Glutamatergic neuron (in vitro differentiated cells): ENCODE results near the gene TECR. TPM values are rescaled to one million over a fixed set of nuclear protein-coding genes. Genes with fewer than 3 reads are reported as not detected.

Source experiments
- DNase-seq: peaks from one replicate; pipeline ENCODE4 v3.0.0; 2022
- H3K27ac Mint-ChIP-seq: one replicate; pipeline ENCODE4 v1.8.0; 2020; ENCODE audit warnings: mild to moderate bottlenecking, mixed read lengths, inconsistent platforms; ENCODE audit not compliant: unreplicated experiment
- H3K27me3 Mint-ChIP-seq: one replicate; pipeline ENCODE4 v1.8.0; 2020; ENCODE audit warnings: mild to moderate bottlenecking, moderate library complexity, mixed read lengths, inconsistent platforms; ENCODE audit not compliant: unreplicated experiment
- H3K36me3 Mint-ChIP-seq: one replicate; pipeline ENCODE4 v1.8.0; 2020; ENCODE audit warnings: mild to moderate bottlenecking, mixed read lengths, inconsistent platforms; ENCODE audit not compliant: unreplicated experiment
- H3K4me1 Mint-ChIP-seq: one replicate; pipeline ENCODE4 v1.8.0; 2020; ENCODE audit warnings: mild to moderate bottlenecking, low read depth, mixed read lengths, inconsistent platforms; ENCODE audit not compliant: unreplicated experiment
- H3K4me3 Mint-ChIP-seq: one replicate; pipeline ENCODE4 v1.8.0; 2020; ENCODE audit warnings: mild to moderate bottlenecking, mixed read lengths, inconsistent platforms; ENCODE audit not compliant: unreplicated experiment
- H3K9me3 Mint-ChIP-seq: one replicate; pipeline ENCODE4 v1.8.0; 2020; ENCODE audit warnings: mild to moderate bottlenecking, moderate library complexity, mixed read lengths, inconsistent platforms; ENCODE audit not compliant: unreplicated experiment
- CTCF ChIP-seq: fragments of 200-600 bp; sonication (generic); IDR thresholded peaks from one replicate; pipeline ENCODE4 v1.5.0; 2021; ENCODE audit not compliant: partially characterized antibody, unreplicated experiment
- total RNA-seq: library from RNA; stranded (reverse); fragmentation: NEBNext Ultra II Directional; extraction: Animal tissue kit (Norgen Biotek cat#: 25700); gene quantifications from one replicate; pipeline ENCODE4 v1.2.1, GENCODE V29; 2021; ENCODE audit not compliant: unreplicated experiment

TECR gene
- total RNA-seq, 1 donor from 2014 or later = 102 TPM

DNA sequence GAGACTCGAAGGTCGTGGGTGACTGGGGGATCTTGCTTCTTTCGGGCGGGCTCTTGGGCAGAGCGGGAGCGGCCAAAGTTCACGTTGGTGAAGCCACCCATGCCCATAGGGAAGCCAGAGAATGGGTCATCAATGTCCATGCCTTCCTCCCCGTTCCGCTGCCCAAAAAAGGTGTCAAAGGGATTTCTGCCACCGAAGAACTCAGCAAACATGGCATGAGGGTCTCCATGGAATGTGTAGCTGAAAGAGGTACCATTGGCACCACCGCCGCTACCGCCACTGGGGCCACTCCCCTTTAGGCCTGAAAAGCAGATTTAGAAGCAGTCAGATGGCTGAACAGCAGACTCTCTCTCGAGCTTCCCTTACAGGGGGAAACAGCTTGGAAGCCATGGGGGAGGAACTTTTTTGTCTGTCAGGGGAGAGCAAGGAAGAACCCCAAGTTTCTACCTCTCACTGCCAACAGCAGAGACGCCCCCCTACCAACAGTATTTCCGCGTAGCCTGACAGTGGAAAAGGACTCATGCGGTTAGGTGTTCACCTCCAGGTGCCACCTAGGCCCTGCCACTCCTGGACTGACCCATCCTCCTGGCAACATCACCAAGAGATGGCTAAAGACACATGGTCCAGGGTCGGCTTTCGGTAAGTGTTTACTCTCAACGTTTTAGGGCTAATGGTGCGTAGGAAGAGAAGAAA, 12.5 kb upstream of the TECR start:
- peaks cover 16% of the 10 kb centered on the region for H3K9me3 Mint-ChIP-seq
- H3K36me3 Mint-ChIP-seq = peaks cover 10% of the 10 kb centered on the region
- no peak for DNase-seq
- no peak for TF ChIP-seq CTCF
- peak overlapping the region; percentile 74 for H3K27ac Mint-ChIP-seq
- peak overlapping the region; percentile 84 for H3K4me3 Mint-ChIP-seq
- H3K4me1 Mint-ChIP-seq = peaks cover 25% of the 10 kb centered on the region
- H3K27me3 Mint-ChIP-seq = peaks cover 6% of the 10 kb centered on the region

- peaks cover 10% of the 10 kb centered on the region for H3K36me3 Mint-ChIP-seq
- no peak for DNase-seq
- no peak for TF ChIP-seq CTCF
- peak overlapping the region; percentile 35 for H3K27ac Mint-ChIP-seq
- peaks cover 25% of the 10 kb centered on the region for H3K4me1 Mint-ChIP-seq
- H3K9me3 Mint-ChIP-seq = peaks cover 16% of the 10 kb centered on the region
- peak overlapping the region; percentile 84 for H3K4me3 Mint-ChIP-seq
- peaks cover 6% of the 10 kb centered on the region for H3K27me3 Mint-ChIP-seq
These were observed 12.0 kb upstream of the TECR start for GRCh38 chr19:14517446-14517839.

GRCh38 chr19:14517840-14518505, 11.4 kb upstream of the TECR start, which contains the start of gene DNAJB1:
TSS of gene DNAJB1 (minus strand) at chr19:14518397. CDS start at chr19:14518349, 48 bp downstream.
- H3K9me3 Mint-ChIP-seq = peaks cover 16% of the 10 kb centered on the region
- peaks cover 10% of the 10 kb centered on the region for H3K36me3 Mint-ChIP-seq
- TF ChIP-seq CTCF = no peak
- H3K4me3 Mint-ChIP-seq = peak within 1 kb of the TSS; percentile 86
- H3K4me1 Mint-ChIP-seq = peaks cover 25% of the 10 kb centered on the region
- H3K27ac Mint-ChIP-seq = peak within 1 kb of the TSS; percentile 43
- DNase-seq = peak; percentile 77
- peaks cover 6% of the 10 kb centered on the region for H3K27me3 Mint-ChIP-seq

DNA sequence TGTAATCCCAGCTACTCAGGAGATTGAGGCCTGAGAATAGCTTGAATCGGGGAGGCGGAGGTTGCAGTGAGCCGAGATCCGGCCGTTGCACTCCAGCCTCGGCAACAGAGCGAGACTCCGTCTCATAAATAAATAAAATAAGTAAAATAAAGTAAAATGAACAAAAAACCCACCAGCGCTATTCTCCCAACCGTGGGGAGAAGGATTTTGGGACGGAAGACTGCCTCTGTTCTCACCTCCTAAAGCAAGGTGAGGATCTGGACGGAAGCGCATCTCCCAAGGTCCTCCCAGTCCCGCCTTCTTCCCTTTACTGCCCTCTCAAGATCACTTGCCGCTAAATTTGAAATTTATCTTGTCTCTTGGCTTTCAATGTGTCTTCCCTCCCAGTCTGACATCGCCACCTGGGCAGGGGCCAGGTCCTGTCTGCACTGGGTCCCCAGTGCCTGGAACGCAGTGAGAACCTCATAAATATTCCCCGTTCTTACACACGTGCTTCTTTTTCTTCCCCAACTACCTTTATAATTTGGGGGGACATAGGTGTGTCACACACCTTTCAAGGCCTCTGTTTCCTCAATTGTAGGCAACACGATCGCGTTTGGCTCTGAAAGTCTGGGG, 10.0 kb upstream of the TECR start:
- peaks cover 10% of the 10 kb centered on the region for H3K36me3 Mint-ChIP-seq
- H3K9me3 Mint-ChIP-seq = peaks cover 15% of the 10 kb centered on the region
- peaks cover 25% of the 10 kb centered on the region for H3K4me1 Mint-ChIP-seq
- H3K27me3 Mint-ChIP-seq = peaks cover 6% of the 10 kb centered on the region
- no peak for TF ChIP-seq CTCF
- DNase-seq = no peak
- H3K27ac Mint-ChIP-seq = no peak overlapping the region
- H3K4me3 Mint-ChIP-seq = peak overlapping the region; percentile 80
